ENCODE measurements around the gene LRRC56. TPM values are rescaled to one million over a fixed set of nuclear protein-coding genes. Genes with fewer than 3 reads are reported as not detected.

Gene LRRC56
- total and polyA plus RNA-seq, 4 donors: 0.08 to 0.46 (median 0.20) TPM

DNA sequence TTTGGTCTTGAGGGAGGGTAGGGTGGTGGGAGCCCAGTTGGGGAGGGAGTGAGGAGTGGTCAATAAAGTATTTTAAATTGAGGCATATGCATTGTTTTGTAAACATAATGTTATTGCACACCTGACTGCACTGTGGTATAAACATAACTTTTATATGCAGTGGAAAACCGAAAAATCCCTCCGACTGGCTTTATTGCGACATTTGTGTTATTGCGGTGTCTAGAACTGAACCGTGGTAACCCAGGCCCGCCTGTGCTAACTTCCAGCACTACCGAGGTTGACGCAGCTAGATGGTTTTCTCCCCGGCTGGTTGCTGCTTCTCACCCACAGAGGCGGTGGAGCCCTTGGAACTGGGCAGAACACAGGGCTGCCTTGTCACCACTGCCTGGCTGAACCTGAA, 22.7 kb upstream of the LRRC56 start:
- TF ChIP-seq, protein P1, sequence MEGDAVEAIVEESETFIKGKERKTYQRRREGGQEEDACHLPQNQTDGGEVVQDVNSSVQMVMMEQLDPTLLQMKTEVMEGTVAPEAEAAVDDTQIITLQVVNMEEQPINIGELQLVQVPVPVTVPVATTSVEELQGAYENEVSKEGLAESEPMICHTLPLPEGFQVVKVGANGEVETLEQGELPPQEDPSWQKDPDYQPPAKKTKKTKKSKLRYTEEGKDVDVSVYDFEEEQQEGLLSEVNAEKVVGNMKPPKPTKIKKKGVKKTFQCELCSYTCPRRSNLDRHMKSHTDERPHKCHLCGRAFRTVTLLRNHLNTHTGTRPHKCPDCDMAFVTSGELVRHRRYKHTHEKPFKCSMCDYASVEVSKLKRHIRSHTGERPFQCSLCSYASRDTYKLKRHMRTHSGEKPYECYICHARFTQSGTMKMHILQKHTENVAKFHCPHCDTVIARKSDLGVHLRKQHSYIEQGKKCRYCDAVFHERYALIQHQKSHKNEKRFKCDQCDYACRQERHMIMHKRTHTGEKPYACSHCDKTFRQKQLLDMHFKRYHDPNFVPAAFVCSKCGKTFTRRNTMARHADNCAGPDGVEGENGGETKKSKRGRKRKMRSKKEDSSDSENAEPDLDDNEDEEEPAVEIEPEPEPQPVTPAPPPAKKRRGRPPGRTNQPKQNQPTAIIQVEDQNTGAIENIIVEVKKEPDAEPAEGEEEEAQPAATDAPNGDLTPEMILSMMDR (IDR thresholded peaks at IDR 0.05; ENCODE audit: low read depth, low read length, missing input control): no peak
- no peak for TF ChIP-seq HNF4G (IDR thresholded peaks at IDR 0.05)
- TF ChIP-seq RAD21 (IDR thresholded peaks at IDR 0.05): no peak
- TF ChIP-seq YY1 (IDR thresholded peaks at IDR 0.05): no peak
- no peak for TF ChIP-seq NR2F2 (IDR thresholded peaks at IDR 0.05)
- TF ChIP-seq, protein P2, sequence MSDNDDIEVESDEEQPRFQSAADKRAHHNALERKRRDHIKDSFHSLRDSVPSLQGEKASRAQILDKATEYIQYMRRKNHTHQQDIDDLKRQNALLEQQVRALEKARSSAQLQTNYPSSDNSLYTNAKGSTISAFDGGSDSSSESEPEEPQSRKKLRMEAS (IDR thresholded peaks at IDR 0.05): no peak
- no peak for TF ChIP-seq FOXA1 (IDR thresholded peaks at IDR 0.05)
- no peak for TF ChIP-seq TAF1 (conservative IDR thresholded peaks at IDR 0.05)
- TF ChIP-seq FOXA2 (IDR thresholded peaks at IDR 0.05): no peak
- TF ChIP-seq GABPA (IDR thresholded peaks at IDR 0.05 in 1 of 2, conservative IDR thresholded peaks at IDR 0.05 in 1 of 2): no peak
- TF ChIP-seq EGR1 (IDR thresholded peaks at IDR 0.05; ENCODE audit: low read depth in 2 of 2): no peak
- TF ChIP-seq, protein P3, sequence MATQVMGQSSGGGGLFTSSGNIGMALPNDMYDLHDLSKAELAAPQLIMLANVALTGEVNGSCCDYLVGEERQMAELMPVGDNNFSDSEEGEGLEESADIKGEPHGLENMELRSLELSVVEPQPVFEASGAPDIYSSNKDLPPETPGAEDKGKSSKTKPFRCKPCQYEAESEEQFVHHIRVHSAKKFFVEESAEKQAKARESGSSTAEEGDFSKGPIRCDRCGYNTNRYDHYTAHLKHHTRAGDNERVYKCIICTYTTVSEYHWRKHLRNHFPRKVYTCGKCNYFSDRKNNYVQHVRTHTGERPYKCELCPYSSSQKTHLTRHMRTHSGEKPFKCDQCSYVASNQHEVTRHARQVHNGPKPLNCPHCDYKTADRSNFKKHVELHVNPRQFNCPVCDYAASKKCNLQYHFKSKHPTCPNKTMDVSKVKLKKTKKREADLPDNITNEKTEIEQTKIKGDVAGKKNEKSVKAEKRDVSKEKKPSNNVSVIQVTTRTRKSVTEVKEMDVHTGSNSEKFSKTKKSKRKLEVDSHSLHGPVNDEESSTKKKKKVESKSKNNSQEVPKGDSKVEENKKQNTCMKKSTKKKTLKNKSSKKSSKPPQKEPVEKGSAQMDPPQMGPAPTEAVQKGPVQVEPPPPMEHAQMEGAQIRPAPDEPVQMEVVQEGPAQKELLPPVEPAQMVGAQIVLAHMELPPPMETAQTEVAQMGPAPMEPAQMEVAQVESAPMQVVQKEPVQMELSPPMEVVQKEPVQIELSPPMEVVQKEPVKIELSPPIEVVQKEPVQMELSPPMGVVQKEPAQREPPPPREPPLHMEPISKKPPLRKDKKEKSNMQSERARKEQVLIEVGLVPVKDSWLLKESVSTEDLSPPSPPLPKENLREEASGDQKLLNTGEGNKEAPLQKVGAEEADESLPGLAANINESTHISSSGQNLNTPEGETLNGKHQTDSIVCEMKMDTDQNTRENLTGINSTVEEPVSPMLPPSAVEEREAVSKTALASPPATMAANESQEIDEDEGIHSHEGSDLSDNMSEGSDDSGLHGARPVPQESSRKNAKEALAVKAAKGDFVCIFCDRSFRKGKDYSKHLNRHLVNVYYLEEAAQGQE (IDR thresholded peaks at IDR 0.05): no peak
- no peak for TF ChIP-seq SP1 (IDR thresholded peaks at IDR 0.05)
- TF ChIP-seq JUND (IDR thresholded peaks at IDR 0.05): no peak
- TF ChIP-seq HNF4A (conservative IDR thresholded peaks at IDR 0.05): no peak
- Histone ChIP-seq H3K4me1 (ENCODE audit: control insufficient read depth in 4 of 4, insufficient read depth in 4 of 4, low read length in 3 of 4) (peaks cover 0 to 5% (median 1%) of the 10 kb centered on the region in 4 donors), H3K27me3 (ENCODE audit: control insufficient read depth in 4 of 4, insufficient read depth in 4 of 4, low read length in 3 of 4) (no peaks in the 10 kb centered on the region), H3K36me3 (ENCODE audit: control insufficient read depth in 4 of 4, insufficient read depth in 3 of 4, low read depth in 1 of 4, low read length in 3 of 4) (peaks cover 0 to 11% (median 5%) of the 10 kb centered on the region in 4 donors), H3K27ac (ENCODE audit: low read depth in 1 of 2, low read length in 2 of 2) (no peak overlapping the region), H3K9me3 (ENCODE audit: control insufficient read depth in 4 of 4, low read length in 3 of 4) (no peaks in the 10 kb centered on the region), H3K9ac (ENCODE audit: low read depth in 1 of 2, low read length in 2 of 2) (no peak overlapping the region), H3K4me3 (ENCODE audit: low read depth in 1 of 3, low read length in 3 of 3) (no peak overlapping the region)
- DNase-seq (ENCODE audit: low spot score): no peak
- 90% methylated on average over 10 of the region's 10 CpGs for WGBS

DNA sequence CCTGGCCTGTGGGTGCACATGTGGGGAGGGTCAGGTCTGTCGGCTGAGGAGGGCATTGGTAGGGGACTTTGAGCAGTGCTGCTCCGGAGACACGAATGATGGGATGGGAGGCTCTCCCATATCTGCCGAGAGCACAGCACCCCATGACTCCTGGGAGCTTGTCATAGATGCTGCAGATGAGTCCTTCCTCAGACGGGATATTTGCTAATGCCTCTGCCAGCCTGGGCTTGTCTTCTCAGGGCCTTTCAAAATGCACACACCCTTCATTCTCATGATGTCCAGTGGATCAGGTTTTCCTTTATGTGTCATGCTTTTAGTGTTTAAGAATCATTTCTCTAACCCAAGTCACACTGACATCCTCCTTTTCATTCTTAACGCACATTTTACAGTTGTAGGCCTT, 22.2 kb upstream of the LRRC56 start:
- peaks cover 0 to 5% (median 1%) of the 10 kb centered on the region in 4 donors for H3K4me1 ChIP-seq (ENCODE audit: control insufficient read depth in 4 of 4, insufficient read depth in 4 of 4, low read length in 3 of 4)
- no peak overlapping the region for H3K4me3 ChIP-seq (ENCODE audit: low read depth in 1 of 3, low read length in 3 of 3)
- no peaks in the 10 kb centered on the region for H3K27me3 ChIP-seq (ENCODE audit: control insufficient read depth in 4 of 4, insufficient read depth in 4 of 4, low read length in 3 of 4)
- no peaks in the 10 kb centered on the region for H3K9me3 ChIP-seq (ENCODE audit: control insufficient read depth in 4 of 4, low read length in 3 of 4)
- WGBS: 96% methylated on average over 6 of the region's 6 CpGs
- no peak overlapping the region for H3K27ac ChIP-seq (ENCODE audit: low read depth in 1 of 2, low read length in 2 of 2)
- TF ChIP-seq RAD21 (IDR thresholded peaks at IDR 0.05) (no peak), SP1 (IDR thresholded peaks at IDR 0.05) (no peak), HNF4A (conservative IDR thresholded peaks at IDR 0.05) (no peak)
- TF ChIP-seq, protein P2 (IDR thresholded peaks at IDR 0.05): no peak
- H3K36me3 ChIP-seq (ENCODE audit: control insufficient read depth in 4 of 4, insufficient read depth in 3 of 4, low read depth in 1 of 4, low read length in 3 of 4): peaks cover 0 to 7% (median 3%) of the 10 kb centered on the region in 4 donors
- no peak for DNase-seq (ENCODE audit: low spot score)
- H3K9ac ChIP-seq (ENCODE audit: low read depth in 1 of 2, low read length in 2 of 2): no peak overlapping the region

All from liver (tissue), 9 donors.